SW 1271 (cell line): ENCODE measurements around the gene OR2T4.
A peak's percentile ranks its signal among the peaks of the same experiment; 100 is the strongest.

ENCODE experiments used
- DNase-seq, 2 experiments: peaks; one replicate each; lab custom pipeline; 2025; lab: John Stamatoyannopoulos, UW

OR2T4 gene, protein sequence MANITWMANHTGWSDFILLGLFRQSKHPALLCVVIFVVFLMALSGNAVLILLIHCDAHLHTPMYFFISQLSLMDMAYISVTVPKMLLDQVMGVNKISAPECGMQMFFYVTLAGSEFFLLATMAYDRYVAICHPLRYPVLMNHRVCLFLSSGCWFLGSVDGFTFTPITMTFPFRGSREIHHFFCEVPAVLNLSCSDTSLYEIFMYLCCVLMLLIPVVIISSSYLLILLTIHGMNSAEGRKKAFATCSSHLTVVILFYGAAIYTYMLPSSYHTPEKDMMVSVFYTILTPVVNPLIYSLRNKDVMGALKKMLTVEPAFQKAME

GRCh38 chr1:248361121-248361715 is at the start of gene OR2T4:
TSS of gene OR2T4 (plus strand) at chr1:248361665. CDS start at chr1:248361665, 0 bp downstream.
- DNase-seq, result no peak

- no peak for DNase-seq
Measured at GRCh38 chr1:248316796-248317195, 44.7 kb upstream of the OR2T4 start.

GRCh38 chr1:248324468-248324867 is 37.0 kb upstream of the OR2T4 start, which contains the start of gene OR2M7:
TSS of gene OR2M7 (minus strand) at chr1:248324568. CDS start at chr1:248324568, 0 bp downstream.
- DNase-seq, result no peak

GRCh38 chr1:248343451-248343850 is 18.0 kb upstream of the OR2T4 start:
- no peak for DNase-seq

DNA sequence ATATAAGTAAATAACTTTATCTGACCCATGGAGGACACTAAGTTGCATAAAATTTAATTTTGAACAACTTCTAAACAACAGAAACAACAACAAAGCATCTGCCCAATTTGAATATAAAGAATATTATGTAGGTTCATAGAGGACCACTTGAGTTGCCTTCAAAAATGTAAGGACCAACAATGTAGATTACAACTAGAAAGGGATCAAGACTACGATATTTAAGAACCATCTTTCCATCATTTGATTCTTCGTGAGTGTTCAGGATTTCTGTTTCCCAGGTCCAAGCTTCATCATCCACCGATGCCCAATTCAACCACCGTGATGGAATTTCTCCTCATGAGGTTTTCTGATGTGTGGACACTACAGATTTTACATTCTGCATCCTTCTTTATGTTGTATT is 13.0 kb upstream of the OR2T4 start, which contains the start of gene OR14C36:
OR14C36 (plus strand) TSS at position 301 of the 400 bp plus-strand sequence; CDS start at position 301, 0 bp downstream.
- DNase-seq, result no peak

- no peak for DNase-seq
Measured at GRCh38 chr1:248359415-248359814, 2.0 kb upstream of the OR2T4 start.

DNA sequence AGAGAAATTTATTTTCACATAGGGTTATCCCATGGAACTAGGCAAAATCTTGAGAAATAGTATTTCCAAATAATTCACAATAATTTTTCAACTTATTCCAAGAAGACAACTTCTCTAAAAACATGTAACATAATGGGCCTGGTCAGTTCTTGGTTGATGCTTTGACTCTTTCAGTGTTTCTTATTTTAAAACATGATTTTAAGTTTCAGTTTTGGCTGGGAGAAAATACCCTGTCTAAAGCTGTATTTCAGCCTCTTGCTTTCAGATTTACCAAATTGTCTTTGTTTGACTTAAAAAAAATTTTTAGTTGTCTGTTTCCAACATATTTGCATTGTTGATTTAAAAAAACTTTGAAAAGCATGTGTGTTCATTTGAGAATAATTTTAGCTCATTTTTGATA is 5.1 kb downstream of the OR2T4 start:
- DNase-seq, result no peak

DNA sequence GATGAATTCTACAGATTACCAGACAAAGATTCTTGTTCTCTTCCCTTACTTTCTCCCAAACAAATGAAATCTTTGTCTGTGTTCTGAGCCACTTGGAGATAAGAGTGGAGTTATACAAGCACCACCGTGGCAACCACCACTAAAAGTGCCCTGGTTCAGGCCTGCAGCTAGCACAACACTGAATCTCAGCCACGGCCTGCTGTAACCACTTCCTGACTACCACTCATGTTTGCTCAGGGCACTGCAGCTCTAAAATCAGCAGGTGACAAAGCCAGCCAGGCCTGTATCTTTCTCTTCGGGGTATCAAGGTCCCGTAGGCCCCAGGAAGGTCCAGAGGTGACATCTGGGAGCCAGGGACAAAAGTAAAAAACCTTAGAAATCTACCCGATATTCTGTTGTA is 10.9 kb downstream of the OR2T4 start:
- no peak for DNase-seq

GRCh38 chr1:248373761-248374160 is 12.3 kb downstream of the OR2T4 start:
- no peak for DNase-seq

DNA sequence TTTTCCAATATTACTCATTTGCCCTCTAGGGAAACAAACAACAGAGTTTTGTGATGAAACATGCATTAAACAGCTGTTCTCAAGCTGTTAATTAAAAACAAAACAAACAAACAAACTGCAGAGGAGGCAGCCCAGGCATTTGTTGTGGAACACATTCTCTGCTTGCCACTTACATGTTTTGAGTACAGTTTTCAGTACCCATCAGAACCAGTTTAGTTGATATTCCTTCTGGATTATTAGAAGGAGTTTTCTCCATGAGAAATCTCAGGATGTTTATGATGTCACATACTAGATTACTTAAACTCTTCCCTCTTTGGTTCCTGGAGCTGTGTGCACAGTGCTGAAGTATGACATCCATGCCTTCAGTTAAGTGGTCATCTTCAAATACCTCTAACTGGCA is 14.0 kb downstream of the OR2T4 start, which contains the start of gene OR2T6:
OR2T6 (plus strand) TSS at position 301 of the 400 bp plus-strand sequence. CDS start 11,863 bp downstream, outside the sequence.
- DNase-seq, result no peak

GRCh38 chr1:248376916-248377315 is 15.5 kb downstream of the OR2T4 start:
- DNase-seq, result no peak

DNA sequence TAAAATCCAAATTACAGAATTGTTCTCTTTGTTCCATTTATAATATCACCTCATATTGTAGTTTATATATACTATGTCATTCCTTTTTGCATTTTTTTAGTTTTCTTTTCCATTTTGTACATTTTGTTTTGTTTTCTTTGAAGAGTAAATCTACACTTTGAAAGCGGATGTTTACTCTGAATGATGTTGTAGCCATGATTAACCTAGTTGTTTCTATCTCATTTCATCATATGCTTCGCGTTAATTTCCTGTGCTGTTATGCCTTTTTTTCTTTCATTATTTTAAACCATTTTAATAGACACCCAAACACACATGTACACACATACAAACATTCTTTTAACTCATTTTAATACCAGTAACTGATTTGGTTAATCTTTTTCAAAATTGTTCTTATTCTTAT is 19.4 kb downstream of the OR2T4 start:
- no peak for DNase-seq

- no peak for DNase-seq
Measured at GRCh38 chr1:248388426-248388825, 27.0 kb downstream of the OR2T4 start.

DNA sequence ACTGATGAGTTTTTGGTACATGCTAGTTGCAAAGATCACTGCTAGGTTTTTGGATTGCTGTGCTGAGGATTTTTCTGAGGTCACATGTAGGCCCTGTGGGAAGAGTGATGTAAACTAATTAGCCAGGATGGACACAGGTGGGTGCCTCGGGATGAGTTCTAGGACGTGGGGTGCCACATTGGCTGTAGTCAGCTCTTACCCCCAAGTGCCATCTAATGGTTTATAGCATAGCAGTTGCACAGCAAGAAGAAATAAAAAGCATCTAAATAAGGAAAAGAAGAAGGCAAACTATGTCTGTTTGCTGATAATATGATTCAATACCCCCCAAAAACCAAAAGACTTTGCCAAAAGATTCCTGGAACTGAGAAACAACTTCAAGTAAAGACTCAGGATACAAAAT is 31.6 kb downstream of the OR2T4 start:
- DNase-seq, result no peak

- no peak for DNase-seq
Measured at GRCh38 chr1:248402748-248403147, 41.3 kb downstream of the OR2T4 start, which contains the start of gene OR2T1. TSS of gene OR2T1 (plus strand) at chr1:248403048. CDS start at chr1:248406148, 3,100 bp downstream.

- peak in 1 of 2 experiments; percentile 13 for DNase-seq
Measured at GRCh38 chr1:248404024-248404423, 42.6 kb downstream of the OR2T4 start.

DNA sequence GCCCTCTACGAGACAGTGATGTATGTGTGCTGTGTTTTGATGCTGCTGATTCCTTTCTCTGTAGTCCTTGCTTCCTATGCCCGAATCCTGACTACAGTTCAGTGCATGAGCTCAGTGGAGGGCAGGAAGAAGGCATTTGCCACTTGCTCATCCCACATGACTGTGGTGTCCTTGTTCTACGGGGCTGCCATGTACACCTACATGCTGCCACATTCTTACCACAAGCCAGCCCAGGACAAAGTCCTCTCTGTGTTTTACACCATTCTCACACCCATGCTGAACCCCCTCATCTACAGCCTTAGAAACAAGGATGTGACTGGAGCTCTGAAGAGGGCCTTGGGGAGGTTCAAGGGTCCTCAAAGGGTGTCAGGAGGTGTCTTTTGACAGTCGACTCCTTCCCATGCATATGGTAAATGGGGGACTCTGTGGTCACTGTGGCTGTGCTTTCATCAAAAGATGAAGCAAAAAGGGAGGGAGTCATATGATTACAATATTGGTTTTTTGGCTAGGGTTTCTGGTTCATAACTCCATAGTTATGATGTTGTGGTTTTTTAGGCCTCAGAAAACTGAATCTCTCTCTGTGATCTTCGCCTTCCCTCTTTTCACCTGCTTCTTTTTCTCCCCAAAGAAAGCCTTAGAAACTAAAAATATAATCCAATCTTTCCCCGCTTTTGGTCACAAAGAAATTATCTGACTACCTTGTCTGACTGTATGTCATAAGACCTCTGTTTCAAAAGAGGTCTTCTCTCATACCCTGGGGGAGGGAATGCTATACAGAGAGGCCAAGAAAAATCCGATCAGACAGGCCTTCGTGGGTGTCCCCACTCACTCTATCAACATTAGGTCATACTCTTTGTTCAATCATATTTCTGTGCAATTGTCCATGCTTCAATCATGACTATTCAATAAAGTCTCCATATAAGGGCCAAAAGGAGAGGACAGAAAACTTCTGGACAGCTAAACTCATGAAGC is 45.5 kb downstream of the OR2T4 start:
- DNase-seq, result no peak
